GM21717 (cell line): ENCODE measurements around the gene KCTD21.
A peak's percentile ranks its signal among the peaks of the same experiment; 100 is the strongest.

ENCODE experiments used
- ATAC-seq: cut with Tn5 transposase; IDR thresholded peaks from one replicate; pipeline ENCODE4 v1.9.1; 2021; ENCODE audit warnings: mild to moderate bottlenecking, moderate library complexity; ENCODE audit not compliant: unreplicated experiment

Gene KCTD21

GRCh38 chr11:78147807-78148206 lies 40.6 kb downstream of the KCTD21 start:
- ATAC-seq: no peak

DNA sequence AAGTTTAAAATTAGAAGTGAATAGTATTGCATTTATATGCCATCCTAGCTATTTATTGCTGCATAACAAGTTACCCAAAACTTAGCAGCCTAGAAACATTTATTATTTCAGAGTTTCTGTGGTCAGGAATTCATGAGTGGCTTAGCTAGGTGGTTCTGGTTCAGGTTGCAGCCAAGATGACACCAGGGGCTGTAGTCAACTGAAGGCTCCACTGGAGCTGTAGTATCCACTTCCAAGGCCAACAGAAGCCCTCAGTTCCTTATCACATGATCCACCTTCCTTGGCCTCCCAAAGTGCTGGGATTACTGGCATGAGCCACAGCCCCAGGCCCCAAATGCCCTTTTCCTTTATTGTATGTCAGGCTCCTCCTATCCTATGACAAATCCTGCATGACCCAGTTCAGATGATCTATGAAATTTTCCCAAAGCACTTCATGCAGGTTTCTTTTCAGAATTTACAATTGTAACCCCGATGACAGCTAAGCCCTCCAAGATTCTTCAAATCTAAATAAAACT lies 42.9 kb downstream of the KCTD21 start:
- ATAC-seq: no peak

- no peak for ATAC-seq
These were observed 47.9 kb downstream of the KCTD21 start for GRCh38 chr11:78140392-78141077.

GRCh38 chr11:78139422-78140391 lies 48.7 kb downstream of the KCTD21 start, which contains the start of gene ALG8:
ALG8 (minus strand) TSS chr11:78139626; CDS start chr11:78139588, 38 bp downstream.
- ATAC-seq: peak; percentile 84

- ATAC-seq: peak; percentile 37
These were observed 49.6 kb downstream of the KCTD21 start for GRCh38 chr11:78138694-78139421.

GRCh38 chr11:78138291-78138690 lies 50.1 kb downstream of the KCTD21 start:
- ATAC-seq: no peak

DNA sequence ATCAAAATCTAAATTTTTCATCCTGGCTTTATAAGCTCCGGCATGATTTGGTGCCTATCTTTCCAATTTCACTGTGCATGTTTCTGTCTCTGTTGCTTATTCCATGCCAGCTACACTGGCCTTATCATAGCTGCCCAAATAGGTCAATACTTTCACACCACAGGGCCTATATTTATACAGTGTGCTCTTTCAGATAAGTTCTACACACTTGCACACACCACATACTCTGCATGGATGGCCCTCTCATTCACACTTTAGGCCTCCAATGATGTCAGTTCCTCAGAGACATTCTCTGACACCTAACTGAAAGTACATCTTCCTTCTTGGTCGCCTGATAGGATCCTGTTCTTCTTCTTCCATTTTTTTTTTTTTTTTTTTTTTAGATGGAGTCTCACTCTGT lies 56.0 kb downstream of the KCTD21 start:
- ATAC-seq: no peak

GRCh38 chr11:78131956-78132355 lies 56.5 kb downstream of the KCTD21 start:
- no peak for ATAC-seq

DNA sequence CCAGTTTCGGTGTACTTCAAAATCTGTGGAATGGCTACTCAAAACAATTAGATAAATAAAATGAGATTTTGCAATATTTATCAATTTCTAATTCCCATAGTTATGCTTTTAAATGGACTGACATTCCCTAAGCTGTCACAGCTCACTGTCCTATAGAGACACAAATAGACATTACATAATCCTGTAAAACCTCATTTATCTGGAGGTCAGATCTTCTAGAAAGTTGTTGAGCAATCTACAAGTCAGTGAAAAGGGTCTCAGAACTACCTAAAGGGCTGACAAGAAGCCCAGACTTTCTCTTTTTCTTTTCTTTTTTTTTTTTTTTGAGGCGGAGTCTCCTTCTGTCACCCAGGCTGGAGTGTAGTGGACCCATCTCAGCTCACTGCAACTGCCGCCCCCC lies 61.0 kb downstream of the KCTD21 start:
- ATAC-seq: no peak
